ENCODE measurements around the gene FAM184B. TPM values are rescaled to one million over a fixed set of nuclear protein-coding genes. Genes with fewer than 3 reads are reported as not detected.

The FAM184B gene
- total RNA-seq, 1 donor: not detected

DNA sequence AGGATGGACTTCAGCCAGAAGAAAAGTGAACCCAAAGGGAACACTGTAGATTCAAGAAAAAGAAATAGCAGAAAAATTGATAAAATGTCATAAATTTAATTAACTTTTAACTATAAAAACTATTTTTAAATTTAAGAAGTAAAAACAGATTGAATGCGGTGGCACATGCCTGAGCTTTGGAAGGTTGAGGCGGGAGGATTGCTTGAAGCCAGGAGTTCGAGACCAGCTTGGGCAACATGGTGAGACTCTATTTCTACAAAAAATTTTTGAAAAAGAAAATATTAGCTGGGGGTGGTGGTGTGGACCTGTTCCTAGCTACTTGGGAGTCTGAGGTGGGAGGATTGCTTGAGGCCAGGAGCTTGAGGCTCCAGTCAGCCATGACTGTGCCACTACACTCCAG lies 3.0 kb downstream of the FAM184B start:
- TF ChIP-seq, protein P1, sequence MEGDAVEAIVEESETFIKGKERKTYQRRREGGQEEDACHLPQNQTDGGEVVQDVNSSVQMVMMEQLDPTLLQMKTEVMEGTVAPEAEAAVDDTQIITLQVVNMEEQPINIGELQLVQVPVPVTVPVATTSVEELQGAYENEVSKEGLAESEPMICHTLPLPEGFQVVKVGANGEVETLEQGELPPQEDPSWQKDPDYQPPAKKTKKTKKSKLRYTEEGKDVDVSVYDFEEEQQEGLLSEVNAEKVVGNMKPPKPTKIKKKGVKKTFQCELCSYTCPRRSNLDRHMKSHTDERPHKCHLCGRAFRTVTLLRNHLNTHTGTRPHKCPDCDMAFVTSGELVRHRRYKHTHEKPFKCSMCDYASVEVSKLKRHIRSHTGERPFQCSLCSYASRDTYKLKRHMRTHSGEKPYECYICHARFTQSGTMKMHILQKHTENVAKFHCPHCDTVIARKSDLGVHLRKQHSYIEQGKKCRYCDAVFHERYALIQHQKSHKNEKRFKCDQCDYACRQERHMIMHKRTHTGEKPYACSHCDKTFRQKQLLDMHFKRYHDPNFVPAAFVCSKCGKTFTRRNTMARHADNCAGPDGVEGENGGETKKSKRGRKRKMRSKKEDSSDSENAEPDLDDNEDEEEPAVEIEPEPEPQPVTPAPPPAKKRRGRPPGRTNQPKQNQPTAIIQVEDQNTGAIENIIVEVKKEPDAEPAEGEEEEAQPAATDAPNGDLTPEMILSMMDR (IDR thresholded peaks at IDR 0.05; ENCODE audit: extremely low read depth, low read depth, low read length): no peak

DNA sequence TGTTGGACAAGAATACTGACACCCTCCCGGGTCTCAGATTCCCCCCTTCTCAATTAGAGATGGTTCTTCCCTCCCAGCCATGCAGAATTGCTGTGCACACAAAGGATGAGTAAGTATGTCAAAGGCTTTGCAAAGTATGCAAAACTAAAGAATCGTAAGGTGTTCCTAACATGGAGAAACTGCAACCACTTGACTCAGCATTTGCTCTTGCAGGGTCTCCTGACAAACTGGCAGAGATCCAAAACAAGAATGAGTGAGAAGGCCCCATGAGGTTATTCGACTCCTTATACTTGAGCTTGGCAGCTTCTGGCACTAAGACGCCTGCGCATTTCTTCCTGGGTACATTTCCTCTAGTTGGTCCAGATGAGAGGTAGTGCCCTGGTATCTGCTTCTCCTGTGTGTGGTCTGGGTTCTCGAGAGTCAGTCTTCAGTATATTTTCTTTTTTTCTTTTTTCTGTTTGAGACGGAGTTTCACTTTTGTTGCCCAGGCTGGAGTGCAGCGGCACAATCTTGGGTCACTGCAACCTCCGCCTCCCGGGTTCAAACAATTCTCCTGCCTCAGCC lies 8.2 kb downstream of the FAM184B start:
- no peak overlapping the region for H3K4me3 ChIP-seq (ENCODE audit: insufficient read depth, low read length)
- H3K27me3 ChIP-seq (ENCODE audit: insufficient read depth, low read length): no peaks in the 10 kb centered on the region

More for the DNA sequence above, 3.0 kb downstream of the FAM184B start:
- Histone ChIP-seq H3K4me1 (ENCODE audit: insufficient read depth, low read length) (peaks cover 15% of the 10 kb centered on the region), H3K4me3 (ENCODE audit: insufficient read depth, low read length) (no peak overlapping the region), H3K36me3 (ENCODE audit: insufficient read depth, low read length) (no peaks in the 10 kb centered on the region), H3K79me2 (ENCODE audit: insufficient read depth, low read length) (no peaks in the 10 kb centered on the region), H3K9me3 (ENCODE audit: low read depth, low read length) (no peaks in the 10 kb centered on the region), H3K27me3 (ENCODE audit: insufficient read depth, low read length) (peaks cover 38% of the 10 kb centered on the region), H3K4me2 (ENCODE audit: insufficient read depth, low read length) (no peak overlapping the region), H3K27ac (ENCODE audit: low read depth, low read length) (no peak overlapping the region), H2AFZ (ENCODE audit: low read length) (no peak overlapping the region), H4K20me1 (ENCODE audit: insufficient read depth, low read length) (no peaks in the 10 kb centered on the region)
- no peak for DNase-seq (ENCODE audit: insufficient read length, low spot score, missing footprints)

DNA sequence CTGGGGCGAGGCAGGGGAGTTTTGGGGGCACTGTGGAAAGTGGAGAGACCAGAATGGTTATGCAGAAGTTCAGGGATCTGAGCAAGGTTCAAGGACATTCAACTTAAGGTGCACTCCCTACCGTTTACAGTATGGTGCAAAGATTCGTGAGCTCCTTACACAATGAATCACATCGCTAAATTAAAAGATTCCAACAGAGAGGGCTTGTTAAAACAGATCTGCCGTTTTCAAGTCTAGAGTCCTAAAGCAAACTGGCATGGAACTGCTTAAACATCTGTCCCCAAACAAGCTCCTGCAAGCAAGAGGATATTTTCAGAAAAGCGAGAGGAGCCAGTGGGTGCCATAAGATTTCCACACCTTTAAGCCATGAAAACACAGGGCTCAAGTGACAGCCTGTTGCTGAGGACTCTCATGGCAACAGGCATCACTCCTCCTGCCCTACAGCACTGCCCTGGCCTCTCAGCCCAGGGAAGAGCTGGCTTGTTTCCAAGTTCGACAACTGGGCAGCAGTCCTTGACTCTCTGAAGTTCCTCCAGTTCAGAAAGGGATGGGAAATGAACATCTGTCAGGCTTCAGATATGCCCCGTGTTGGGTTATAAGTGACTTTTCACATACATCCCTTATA lies 10.0 kb downstream of the FAM184B start:
- Histone ChIP-seq H3K36me3 (ENCODE audit: insufficient read depth, low read length) (no peaks in the 10 kb centered on the region), H3K27me3 (ENCODE audit: insufficient read depth, low read length) (no peaks in the 10 kb centered on the region), H3K79me2 (ENCODE audit: insufficient read depth, low read length) (no peaks in the 10 kb centered on the region), H3K27ac (ENCODE audit: low read depth, low read length) (no peak overlapping the region), H3K4me2 (ENCODE audit: insufficient read depth, low read length) (no peak overlapping the region), H3K9me3 (ENCODE audit: low read depth, low read length) (no peaks in the 10 kb centered on the region), H2AFZ (ENCODE audit: low read length) (no peak overlapping the region), H3K4me1 (ENCODE audit: insufficient read depth, low read length) (no peaks in the 10 kb centered on the region), H3K4me3 (ENCODE audit: insufficient read depth, low read length) (no peak overlapping the region), H4K20me1 (ENCODE audit: insufficient read depth, low read length) (no peaks in the 10 kb centered on the region)
- no peak for DNase-seq (ENCODE audit: insufficient read length, low spot score, missing footprints)
- TF ChIP-seq, protein P1 (IDR thresholded peaks at IDR 0.05; ENCODE audit: extremely low read depth, low read depth, low read length): no peak

More for the DNA sequence above, 8.2 kb downstream of the FAM184B start:
- Histone ChIP-seq H3K79me2 (ENCODE audit: insufficient read depth, low read length) (no peaks in the 10 kb centered on the region), H3K4me2 (ENCODE audit: insufficient read depth, low read length) (no peak overlapping the region), H3K36me3 (ENCODE audit: insufficient read depth, low read length) (no peaks in the 10 kb centered on the region), H3K4me1 (ENCODE audit: insufficient read depth, low read length) (no peaks in the 10 kb centered on the region), H3K27ac (ENCODE audit: low read depth, low read length) (no peak overlapping the region), H4K20me1 (ENCODE audit: insufficient read depth, low read length) (no peaks in the 10 kb centered on the region), H2AFZ (ENCODE audit: low read length) (no peak overlapping the region), H3K9me3 (ENCODE audit: low read depth, low read length) (no peaks in the 10 kb centered on the region)
- TF ChIP-seq, protein P1 (IDR thresholded peaks at IDR 0.05; ENCODE audit: extremely low read depth, low read depth, low read length): no peak
- DNase-seq (ENCODE audit: insufficient read length, low spot score, missing footprints): no peak

DNA sequence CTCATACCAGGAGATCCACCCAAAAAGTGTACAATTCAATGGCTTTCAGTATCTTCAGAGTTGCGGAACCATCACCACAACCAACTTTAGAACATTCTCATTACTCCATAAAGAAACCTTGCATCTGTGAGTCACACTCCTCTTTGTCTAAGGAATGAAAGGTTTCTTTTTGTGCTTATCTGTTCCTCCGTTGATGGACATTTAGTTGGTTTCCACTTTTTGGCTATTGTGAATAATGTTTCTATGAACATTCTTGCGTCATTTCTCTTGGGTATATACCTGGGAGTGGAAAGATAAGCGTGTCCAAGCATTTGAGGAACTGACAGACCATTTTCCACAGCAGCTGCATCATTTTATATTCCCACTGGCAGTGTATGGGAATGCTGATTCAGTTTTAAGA lies 10.6 kb downstream of the FAM184B start:
- H3K27me3 ChIP-seq (ENCODE audit: insufficient read depth, low read length): no peaks in the 10 kb centered on the region
- no peak overlapping the region for H3K4me2 ChIP-seq (ENCODE audit: insufficient read depth, low read length)
- no peak overlapping the region for H3K4me3 ChIP-seq (ENCODE audit: insufficient read depth, low read length)

More for the DNA sequence above, 10.6 kb downstream of the FAM184B start:
- H4K20me1 ChIP-seq (ENCODE audit: insufficient read depth, low read length): no peaks in the 10 kb centered on the region
- no peaks in the 10 kb centered on the region for H3K36me3 ChIP-seq (ENCODE audit: insufficient read depth, low read length)
- H2AFZ ChIP-seq (ENCODE audit: low read length): no peak overlapping the region
- no peak overlapping the region for H3K27ac ChIP-seq (ENCODE audit: low read depth, low read length)
- no peak for DNase-seq (ENCODE audit: insufficient read length, low spot score, missing footprints)
- TF ChIP-seq, protein P1 (IDR thresholded peaks at IDR 0.05; ENCODE audit: extremely low read depth, low read depth, low read length): no peak
- no peaks in the 10 kb centered on the region for H3K79me2 ChIP-seq (ENCODE audit: insufficient read depth, low read length)
- H3K4me1 ChIP-seq (ENCODE audit: insufficient read depth, low read length): no peaks in the 10 kb centered on the region
- H3K9me3 ChIP-seq (ENCODE audit: low read depth, low read length): no peaks in the 10 kb centered on the region

Measured in osteoblast (primary cell).